ENCODE measurements around the gene MAP6. TPM values are rescaled to one million over a fixed set of nuclear protein-coding genes. Genes with fewer than 3 reads are reported as not detected.

The MAP6 gene
- total RNA-seq, 1 donor from 2014 or later, result 6.9 TPM

- DNase-seq (ENCODE audit: extremely low spot score in 2 of 2), result no peak
- Histone ChIP-seq H3K4me3 (no peak overlapping the region), H3K9me3 (no peaks in the 10 kb centered on the region), H3K27me3 (no peaks in the 10 kb centered on the region), H3K27ac (no peak overlapping the region), H3K4me1 (no peaks in the 10 kb centered on the region), H3K36me3 (no peaks in the 10 kb centered on the region)
- TF ChIP-seq POLR2A (IDR thresholded peaks at IDR 0.05) (no peak), POLR2AphosphoS5 (IDR thresholded peaks at IDR 0.05; ENCODE audit: insufficient read depth in 1 of 2, low read depth in 1 of 2) (no peak), CTCF (IDR thresholded peaks at IDR 0.05) (no peak)
- intact Hi-C loops (cut with DNase I), result no loop called here
Observed at GRCh38 chr11:75597636-75598035, 71.2 kb downstream of the MAP6 start.

- intact Hi-C loops (cut with DNase I), result no loop called here
- Histone ChIP-seq H3K4me1 (no peaks in the 10 kb centered on the region), H3K27ac (no peak overlapping the region), H3K9me3 (no peaks in the 10 kb centered on the region), H3K27me3 (no peaks in the 10 kb centered on the region), H3K4me3 (no peak overlapping the region), H3K36me3 (no peaks in the 10 kb centered on the region)
- no peak for DNase-seq (ENCODE audit: extremely low spot score in 2 of 2)
- TF ChIP-seq CTCF (IDR thresholded peaks at IDR 0.05), result no peak
- TF ChIP-seq POLR2A (IDR thresholded peaks at IDR 0.05), result no peak
- no peak for TF ChIP-seq POLR2AphosphoS5 (IDR thresholded peaks at IDR 0.05; ENCODE audit: insufficient read depth in 1 of 2, low read depth in 1 of 2)
Observed at GRCh38 chr11:75596914-75597313, 71.9 kb downstream of the MAP6 start.

GRCh38 chr11:75595429-75595828, 73.4 kb downstream of the MAP6 start:
- TF ChIP-seq CTCF (IDR thresholded peaks at IDR 0.05), result no peak
- no peak for TF ChIP-seq POLR2AphosphoS5 (IDR thresholded peaks at IDR 0.05; ENCODE audit: insufficient read depth in 1 of 2, low read depth in 1 of 2)
- no peak for TF ChIP-seq POLR2A (IDR thresholded peaks at IDR 0.05)
- no peak overlapping the region for H3K4me3 ChIP-seq
- no peak for DNase-seq (ENCODE audit: extremely low spot score in 2 of 2)
- intact Hi-C loops (cut with DNase I), result no loop called here
- H3K27me3 ChIP-seq, result no peaks in the 10 kb centered on the region
- no peaks in the 10 kb centered on the region for H3K4me1 ChIP-seq
- no peaks in the 10 kb centered on the region for H3K36me3 ChIP-seq
- H3K9me3 ChIP-seq, result no peaks in the 10 kb centered on the region
- H3K27ac ChIP-seq, result no peak overlapping the region

- no peak overlapping the region for H3K4me3 ChIP-seq
- H3K9me3 ChIP-seq, result no peaks in the 10 kb centered on the region
- DNase-seq (ENCODE audit: extremely low spot score in 2 of 2), result no peak
- H3K27ac ChIP-seq, result no peak overlapping the region
- H3K4me1 ChIP-seq, result no peaks in the 10 kb centered on the region
- no peak for TF ChIP-seq POLR2A (IDR thresholded peaks at IDR 0.05)
- TF ChIP-seq CTCF (IDR thresholded peaks at IDR 0.05), result no peak
- no peak for TF ChIP-seq POLR2AphosphoS5 (IDR thresholded peaks at IDR 0.05; ENCODE audit: insufficient read depth in 1 of 2, low read depth in 1 of 2)
- no peaks in the 10 kb centered on the region for H3K27me3 ChIP-seq
- intact Hi-C loops (cut with DNase I), result no loop called here
- no peaks in the 10 kb centered on the region for H3K36me3 ChIP-seq
Observed at GRCh38 chr11:75594211-75594610, 74.6 kb downstream of the MAP6 start.

DNA sequence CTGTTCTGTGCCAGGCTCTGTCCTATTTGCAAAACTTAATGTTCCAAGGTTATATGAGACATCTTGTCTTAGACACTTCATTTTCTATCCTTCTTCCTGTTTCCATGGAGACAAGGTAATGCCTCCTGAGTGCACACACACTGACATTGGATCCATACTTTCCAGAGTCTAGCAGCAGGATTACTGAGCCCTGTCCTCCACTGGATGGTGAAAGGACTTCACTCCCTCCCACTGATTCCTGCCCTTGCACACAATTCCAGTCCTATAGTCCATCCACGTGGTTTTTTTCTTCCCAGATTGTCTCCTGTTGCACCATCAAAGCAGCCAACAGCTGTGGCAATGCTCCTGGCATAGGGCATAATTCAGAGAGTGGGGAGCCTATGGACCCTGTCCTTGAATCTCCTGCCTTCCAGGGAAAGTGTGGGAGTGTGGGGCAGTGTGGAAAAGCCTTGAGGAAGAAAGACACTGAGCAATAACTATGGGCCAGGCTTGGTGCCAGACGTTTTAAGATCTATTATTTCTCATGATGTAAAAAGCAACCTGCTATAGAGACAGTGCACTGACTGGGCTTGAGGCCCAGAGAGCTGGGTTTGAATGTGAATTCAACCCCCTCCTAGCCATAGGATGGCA, 75.4 kb downstream of the MAP6 start:
- TF ChIP-seq POLR2A (IDR thresholded peaks at IDR 0.05), result no peak
- no peak for TF ChIP-seq CTCF (IDR thresholded peaks at IDR 0.05)
- TF ChIP-seq POLR2AphosphoS5 (IDR thresholded peaks at IDR 0.05; ENCODE audit: insufficient read depth in 1 of 2, low read depth in 1 of 2), result no peak
- Histone ChIP-seq H3K9me3 (no peaks in the 10 kb centered on the region), H3K36me3 (no peaks in the 10 kb centered on the region), H3K27me3 (no peaks in the 10 kb centered on the region), H3K27ac (no peak overlapping the region), H3K4me1 (no peaks in the 10 kb centered on the region), H3K4me3 (no peak overlapping the region)
- DNase-seq (ENCODE audit: extremely low spot score in 2 of 2), result no peak
- intact Hi-C loops (cut with DNase I), result no loop called here
